Esophagus squamous epithelium (tissue), 5 donors: ENCODE results near the gene ALG1L2. TPM values are rescaled to one million over a fixed set of nuclear protein-coding genes. Genes with fewer than 3 reads are reported as not detected.
A peak's percentile ranks its signal among the peaks of the same experiment; 100 is the strongest.
"Not testable (repeated sequence)": the region's sequence is repeated elsewhere in the genome, so short reads cannot be mapped to it uniquely, and the experiment has no call there.

Experiments
- DNase-seq: peaks from one replicate; lab custom pipeline; 2025; lab: John Stamatoyannopoulos, UW
- H3K27ac ChIP-seq, 4 donors: fragments of 200-600 bp; sonication (generic); one replicate each; pipeline ENCODE4 v1.5.1; 2016 to 2019; ENCODE audit warnings: mild to moderate bottlenecking in 1 of 4
- H3K27me3 ChIP-seq, 4 donors: fragments of 200-600 bp; sonication (generic); 1 replicate in 3 of 4; 2 replicates in 1 of 4; pipeline versions ENCODE4 v1.5.1 to v1.6.0; 2017 to 2021; ENCODE audit warnings: antibody characterized with exemption in 1 of 4
- H3K36me3 ChIP-seq, 3 donors: fragments of 200-600 bp; sonication (generic); one replicate each; pipeline ENCODE4 v1.5.1; 2016 to 2019
- H3K4me1 ChIP-seq, 3 donors: fragments of 200-600 bp; sonication (generic); one replicate each; pipeline ENCODE4 v1.5.1; 2017 to 2019
- H3K4me3 ChIP-seq, 4 donors: fragments of 200-600 bp; sonication (generic); 1 replicate in 3 of 4; 2 replicates in 1 of 4; pipeline ENCODE4 v1.5.1; 2016 to 2019; ENCODE audit warnings: mild to moderate bottlenecking in 2 of 4, moderate library complexity in 1 of 4
- H3K9me3 ChIP-seq, 3 donors: fragments of 200-600 bp; sonication (generic); one replicate each; pipeline ENCODE4 v1.5.1; 2016 to 2019
- CTCF ChIP-seq, 6 experiments: fragments of 450-650 bp in 4 of 6; fragments of 200-600 bp in 2 of 6; sonication (generic) in 2 of 6; IDR thresholded peaks; one replicate each; pipeline ENCODE4 v1.5.1; 2016 to 2019; ENCODE audit warnings: antibody characterized with exemption in 6 of 6, mild to moderate bottlenecking in 4 of 6, moderate library complexity in 4 of 6
- POLR2A ChIP-seq, 4 donors: fragments of 450-650 bp; IDR thresholded peaks; one replicate each; pipeline ENCODE4 v1.6.1; 2017; ENCODE audit warnings: antibody characterized with exemption in 4 of 4, mild to moderate bottlenecking in 4 of 4, moderate library complexity in 3 of 4
- WGBS, 2 donors: methylation state at CpG; one replicate each; pipeline ENCODE4 v1.1.5; 2018; 5-methylcytosine and 5-hydroxymethylcytosine counted together
- intact Hi-C: fragments of 100-400 bp; cut with DNase I; formaldehyde crosslinking; loops from one replicate; pipeline ENCODE4 v1.15.0; 2022
- total RNA-seq, 4 donors: library from RNA; depleted of rRNA; stranded (reverse); fragments of >200 nt; gene quantifications; one replicate each; pipeline ENCODE4 v1.1.0, GENCODE V29; 2016
- donor health status: DM: yes; HTN: yes; CAD: no.

ALG1L2 gene
- total RNA-seq, 4 donors from 2014 or later: not detected

GRCh38 chr3:130110386-130111169, 28.9 kb downstream of the ALG1L2 start:
- WGBS, 2 donors: 13 to 18% methylated on average over 5 to 6 of the region's 19 CpGs
- Histone ChIP-seq H3K4me3 (peak overlapping the region; percentile 74 to 92 (median 76)), H3K27ac (peak overlapping the region; percentile 82 to 94 (median 88)), H3K4me1 (peaks cover 6 to 21% (median 8%) of the 10 kb centered on the region in 3 donors)
- intact Hi-C loops, H3K27me3 ChIP-seq, H3K36me3 ChIP-seq, H3K9me3 ChIP-seq, DNase-seq: not testable (repeated sequence)

GRCh38 chr3:130111185-130111864, 29.7 kb downstream of the ALG1L2 start:
- Histone ChIP-seq H3K9me3 (no peaks in the 10 kb centered on the region), H3K27me3 (no peaks in the 10 kb centered on the region), H3K4me3 (peak overlapping the region; percentile 74 to 92 (median 76)), H3K4me1 (peaks cover 6 to 21% (median 8%) of the 10 kb centered on the region in 3 donors), H3K36me3 (no peaks in the 10 kb centered on the region), H3K27ac (peak overlapping the region; percentile 82 to 94 (median 88))
- intact Hi-C loops: no loop called here
- 0% methylated on average over 8 to 12 of the region's 54 CpGs for WGBS, 2 donors
- TF ChIP-seq POLR2A (IDR thresholded peaks at IDR 0.05) (peak in 2 of 4 donors; percentile 58 to 62), CTCF (IDR thresholded peaks at IDR 0.05) (no peak)
- DNase-seq: peak; percentile 97

GRCh38 chr3:130111865-130112747, 30.5 kb downstream of the ALG1L2 start:
- TF ChIP-seq POLR2A (IDR thresholded peaks at IDR 0.05): peak in 2 of 4 donors; percentile 49 to 56
- DNase-seq: peak; percentile 97
- Histone ChIP-seq H3K4me1 (peaks cover 6 to 21% (median 8%) of the 10 kb centered on the region in 3 donors), H3K4me3 (peak overlapping the region; percentile 74 to 92 (median 76)), H3K27ac (peak overlapping the region; percentile 82 to 94 (median 88))
- WGBS, 2 donors: 0% methylated on average over 8 to 14 of the region's 63 CpGs
- H3K36me3 ChIP-seq, H3K9me3 ChIP-seq, intact Hi-C loops, H3K27me3 ChIP-seq: not testable (repeated sequence)

- H3K27me3 ChIP-seq, H3K9me3 ChIP-seq, DNase-seq, intact Hi-C loops, H3K36me3 ChIP-seq: not testable (repeated sequence)
- Histone ChIP-seq H3K27ac (peak overlapping the region; percentile 82 to 94 (median 88)), H3K4me1 (peaks cover 6 to 21% (median 8%) of the 10 kb centered on the region in 3 donors), H3K4me3 (peak overlapping the region; percentile 52 to 92 (median 75))
- WGBS, 2 donors: 8 to 13% methylated on average over 7 of the region's 7 CpGs
These were observed 31.1 kb downstream of the ALG1L2 start for GRCh38 chr3:130112748-130113073.

GRCh38 chr3:130115400-130115799, 33.8 kb downstream of the ALG1L2 start:
- H3K27ac ChIP-seq, intact Hi-C loops, DNase-seq, H3K4me3 ChIP-seq, H3K27me3 ChIP-seq, H3K9me3 ChIP-seq, H3K36me3 ChIP-seq: not testable (repeated sequence)
- 56 to 73% methylated on average over 2 of the region's 2 CpGs for WGBS, 2 donors
- H3K4me1 ChIP-seq: peaks cover 6 to 14% (median 8%) of the 10 kb centered on the region in 3 donors

- no peak for DNase-seq
- Histone ChIP-seq H3K4me3 (no peak overlapping the region), H3K27ac (no peak overlapping the region), H3K9me3 (no peaks in the 10 kb centered on the region), H3K36me3 (no peaks in the 10 kb centered on the region), H3K4me1 (peaks cover 0 to under 1% (median 0%) of the 10 kb centered on the region in 3 donors), H3K27me3 (no peaks in the 10 kb centered on the region)
- intact Hi-C loops: no loop called here
- TF ChIP-seq POLR2A (IDR thresholded peaks at IDR 0.05) (no peak), CTCF (IDR thresholded peaks at IDR 0.05) (no peak)
These were observed 36.3 kb downstream of the ALG1L2 start for GRCh38 chr3:130117933-130118332.

GRCh38 chr3:130119824-130120223, 38.2 kb downstream of the ALG1L2 start:
- intact Hi-C loops, H3K4me1 ChIP-seq, DNase-seq, H3K27me3 ChIP-seq, H3K36me3 ChIP-seq, H3K27ac ChIP-seq, H3K4me3 ChIP-seq, H3K9me3 ChIP-seq: not testable (repeated sequence)
- WGBS, 2 donors: 9 to 42% methylated on average over 4 to 8 of the region's 9 CpGs

GRCh38 chr3:130120291-130120690, 38.7 kb downstream of the ALG1L2 start:
- intact Hi-C loops, H3K4me1 ChIP-seq, DNase-seq, H3K4me3 ChIP-seq, H3K27ac ChIP-seq, H3K27me3 ChIP-seq, H3K36me3 ChIP-seq, H3K9me3 ChIP-seq: not testable (repeated sequence)
- WGBS, 2 donors: 78 to 90% methylated on average over 3 of the region's 3 CpGs

GRCh38 chr3:130122891-130123775, 41.5 kb downstream of the ALG1L2 start:
- H3K4me3 ChIP-seq, intact Hi-C loops, H3K36me3 ChIP-seq, DNase-seq, H3K9me3 ChIP-seq, H3K27ac ChIP-seq, H3K4me1 ChIP-seq, H3K27me3 ChIP-seq: not testable (repeated sequence)
- WGBS, 2 donors: 56 to 62% methylated on average over 11 to 17 of the region's 17 CpGs
